Amniotic epithelial cell (primary cell): ENCODE results near the gene CALML4.
"Not testable (repeated sequence)": the region's sequence is repeated elsewhere in the genome, so short reads cannot be mapped to it uniquely, and the experiment has no call there.

Experiments
- DNase-seq: peaks from one replicate; pipeline ENCODE4 v3.0.0-alpha.2; 2010; ENCODE audit warnings: low read depth

The CALML4 gene, protein sequence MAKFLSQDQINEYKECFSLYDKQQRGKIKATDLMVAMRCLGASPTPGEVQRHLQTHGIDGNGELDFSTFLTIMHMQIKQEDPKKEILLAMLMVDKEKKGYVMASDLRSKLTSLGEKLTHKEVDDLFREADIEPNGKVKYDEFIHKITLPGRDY

DNA sequence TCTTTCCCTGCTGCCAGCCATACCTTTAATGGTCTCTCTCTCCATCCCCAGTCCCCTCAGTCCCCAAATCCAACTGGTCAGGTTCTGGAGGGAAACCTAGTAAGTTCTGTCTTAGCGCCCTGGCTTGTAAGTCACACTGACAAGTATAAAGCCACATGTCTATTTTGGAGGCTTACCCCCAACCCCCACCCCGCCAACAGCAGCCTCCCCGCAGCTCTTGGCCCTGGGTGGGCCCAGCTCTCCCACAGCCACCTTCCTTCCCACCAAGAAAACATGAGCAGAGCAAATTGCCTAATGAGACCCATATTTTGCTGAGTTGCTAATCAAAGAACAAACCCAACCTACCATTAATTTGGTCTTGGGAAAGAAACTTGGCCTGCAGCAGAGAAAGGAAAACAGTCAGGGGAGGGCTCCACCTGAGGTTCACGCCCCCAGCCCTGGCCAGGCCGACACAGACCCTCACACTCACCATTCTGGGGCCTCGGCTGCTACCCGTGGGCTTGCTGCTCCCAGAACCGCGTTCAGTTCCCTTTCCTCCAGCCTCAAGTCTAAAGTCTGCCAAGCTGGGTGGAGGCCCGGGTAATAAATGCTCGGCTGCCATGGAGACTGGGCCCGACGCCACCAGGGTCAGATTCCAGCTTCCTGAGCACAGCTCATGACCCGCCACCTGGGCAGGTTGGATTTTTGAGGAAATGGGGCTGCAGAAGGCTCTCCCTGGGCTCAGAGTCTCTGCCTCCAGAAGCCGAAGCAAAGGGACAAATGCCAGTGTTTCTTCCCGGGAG, at the start of gene CALML4:
CALML4 (minus strand) TSS at position 557 of the 782 bp plus-strand sequence; CDS start at position 472, 85 bp downstream.
- DNase-seq, result no peak

DNA sequence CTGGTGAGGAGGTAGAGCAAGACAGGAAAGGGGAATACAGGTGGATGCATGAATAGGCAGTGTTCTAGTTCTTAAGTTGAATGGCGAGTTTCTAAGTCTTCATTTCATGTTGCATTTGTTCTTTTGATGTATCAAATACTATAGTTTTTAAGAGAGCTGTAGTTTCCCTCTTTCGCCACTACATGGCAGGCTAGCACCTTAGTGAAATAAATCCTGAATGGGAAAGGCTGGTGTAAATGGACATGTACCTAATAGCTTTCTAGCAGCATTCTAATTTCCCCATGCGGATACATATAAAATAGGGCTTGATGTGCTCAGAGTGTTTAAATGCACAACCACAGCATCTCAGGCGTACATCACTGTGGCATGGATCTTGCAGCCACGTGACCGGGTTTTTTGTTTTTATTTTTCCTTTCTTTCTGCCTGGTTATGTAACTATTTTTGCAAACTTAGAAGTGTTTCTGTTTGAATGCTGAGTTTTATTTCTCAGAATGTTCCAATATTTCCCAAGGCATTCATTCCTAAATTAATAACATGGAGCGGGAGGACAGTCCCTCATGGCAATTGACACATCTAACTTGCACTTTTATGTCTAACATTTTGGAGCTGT, 47.9 kb upstream of the CALML4 start:
- peak; percentile 80 for DNase-seq

DNA sequence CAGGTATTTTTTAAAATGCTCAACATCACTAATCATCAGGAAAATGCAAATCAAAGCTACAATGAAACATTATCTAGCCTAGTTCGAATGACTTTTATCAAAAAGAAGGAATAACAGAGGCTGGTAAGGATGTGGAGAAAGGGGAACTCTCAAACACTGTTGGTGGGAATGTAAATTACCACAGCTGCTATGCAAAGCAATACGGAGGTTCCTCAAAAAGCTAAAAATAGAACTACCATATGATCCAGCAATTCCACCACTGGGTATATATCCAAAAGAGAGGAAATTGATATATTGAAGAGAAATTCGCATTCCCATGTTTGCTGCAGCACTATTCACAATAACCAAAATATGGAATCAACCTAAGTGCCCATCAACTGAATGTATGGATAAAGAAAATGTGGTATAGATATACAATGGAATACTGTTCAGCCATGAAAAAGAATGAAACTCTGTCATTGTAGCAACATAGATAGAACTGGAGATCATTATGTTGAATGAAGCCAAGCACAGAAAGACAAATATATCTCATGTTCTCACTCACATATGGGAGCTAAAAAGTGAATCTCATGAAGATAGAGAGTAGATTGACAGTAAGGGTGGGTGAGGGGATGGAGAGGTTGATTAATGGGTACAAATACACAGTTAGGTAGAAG, 44.1 kb upstream of the CALML4 start:
- DNase-seq, result no peak

DNA sequence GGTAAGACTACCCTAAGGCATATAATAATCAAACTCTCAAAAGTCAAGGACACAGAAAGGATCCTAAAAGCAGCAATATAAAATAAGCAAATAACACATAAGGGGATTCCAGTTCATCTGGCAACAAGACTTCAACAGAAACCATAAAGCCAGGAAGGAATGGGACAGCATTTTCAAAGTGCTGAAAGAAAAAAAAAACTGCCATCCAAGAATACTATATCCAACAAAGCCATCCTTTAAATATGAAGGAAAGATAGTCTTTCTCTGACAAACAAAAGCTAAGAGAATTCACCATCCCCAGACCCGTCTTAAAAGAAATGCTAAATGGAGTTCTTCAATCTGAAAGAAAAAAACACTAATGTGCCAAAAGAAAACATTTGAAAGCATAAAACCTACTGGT, 39.1 kb upstream of the CALML4 start:
- DNase-seq, result no peak

DNA sequence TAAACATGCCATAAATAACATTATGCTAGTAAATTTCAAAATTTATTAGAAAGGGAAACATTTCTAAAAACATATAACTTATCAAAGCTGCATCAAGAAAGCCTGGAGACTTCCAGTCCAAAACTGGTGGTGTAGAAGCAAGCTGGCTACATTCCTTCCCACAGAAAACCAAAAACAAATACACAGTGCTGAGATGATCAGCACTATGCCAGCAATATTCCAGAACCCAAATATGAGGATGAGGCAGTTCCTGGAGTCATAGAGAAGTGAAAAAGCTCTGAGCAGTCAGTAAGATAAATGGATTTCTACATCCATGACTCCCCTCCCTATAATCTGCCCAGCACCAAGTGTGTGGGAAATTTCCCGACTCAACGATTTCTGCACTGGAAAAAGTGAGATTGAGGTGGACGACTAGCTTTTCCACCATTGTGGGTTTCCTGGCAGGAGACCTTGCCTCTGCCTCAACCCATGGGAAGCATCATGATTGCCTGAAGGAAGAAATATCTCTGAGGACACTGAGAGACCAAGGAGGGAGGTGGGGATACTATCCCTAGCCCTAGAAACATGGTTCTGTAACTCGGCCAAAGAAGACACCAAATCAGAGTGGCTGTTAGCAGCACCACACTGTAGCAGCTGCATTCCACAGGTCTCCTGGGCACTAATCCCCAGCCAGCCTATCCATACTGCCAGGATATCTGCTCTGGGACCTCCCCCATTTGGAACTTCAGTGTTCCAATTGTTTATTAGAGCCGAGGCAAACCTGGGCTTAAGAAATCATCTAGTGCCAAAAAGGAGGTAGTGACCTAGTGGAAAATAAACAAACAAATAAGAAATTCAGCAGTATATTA, 36.2 kb upstream of the CALML4 start:
- no peak for DNase-seq

DNA sequence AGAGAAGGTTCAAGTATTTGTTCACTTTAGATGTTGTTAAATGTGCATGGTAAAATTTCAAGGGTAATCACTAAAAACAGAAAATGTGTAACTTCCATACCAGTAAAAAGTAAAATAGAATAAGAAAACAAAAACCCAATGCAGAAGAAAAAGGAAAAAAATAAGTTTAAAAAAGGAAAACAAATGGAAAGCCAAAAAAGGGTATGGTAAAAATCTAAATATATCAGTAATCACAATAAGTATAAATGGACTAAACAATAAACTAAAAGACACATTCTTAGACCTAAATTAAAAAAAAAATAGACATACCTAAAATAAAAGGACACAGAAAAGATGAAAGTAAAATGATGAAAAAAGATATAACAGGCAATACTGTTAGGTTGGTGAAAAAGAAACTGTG, 33.9 kb upstream of the CALML4 start:
- DNase-seq, result no peak

DNA sequence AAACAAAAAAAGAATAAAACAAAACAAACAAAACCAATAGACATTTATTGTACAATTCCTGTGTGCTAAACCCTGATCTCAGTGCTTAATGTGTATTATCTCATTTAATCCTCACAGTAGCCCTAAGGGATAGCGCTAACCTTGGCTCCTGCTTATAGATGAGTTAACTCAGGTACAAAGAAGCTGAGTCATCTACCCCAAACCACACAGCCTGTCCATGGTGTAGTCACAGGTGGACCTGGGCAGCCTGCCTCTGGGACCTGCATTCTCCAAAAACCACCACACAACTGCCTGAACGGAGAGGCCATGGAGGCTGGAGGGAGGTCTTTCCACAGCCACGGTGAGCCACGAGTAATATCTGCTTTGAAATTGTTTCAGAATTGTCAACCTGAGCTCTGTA, 29.9 kb upstream of the CALML4 start:
- no peak for DNase-seq

DNA sequence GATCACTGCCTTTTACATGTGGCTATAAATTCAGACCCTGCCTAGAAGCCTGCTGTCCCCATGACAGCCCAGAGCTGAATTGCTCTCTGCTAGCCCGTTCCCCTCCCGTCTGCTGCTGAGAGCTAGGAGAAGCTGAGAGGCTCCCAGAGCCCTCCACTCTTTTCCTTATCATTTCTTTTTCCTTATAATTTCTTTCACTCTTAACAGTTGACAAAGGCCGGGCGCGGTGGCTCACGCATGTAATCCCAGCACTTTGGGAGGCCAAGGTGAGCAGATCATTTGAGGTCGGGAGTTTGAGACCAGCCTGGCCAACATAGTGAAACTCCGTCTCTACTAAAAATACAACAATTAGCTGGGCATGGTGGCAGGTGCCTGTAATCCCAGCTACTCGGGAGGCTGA, 29.4 kb upstream of the CALML4 start:
- DNase-seq, result not testable (repeated sequence)

DNA sequence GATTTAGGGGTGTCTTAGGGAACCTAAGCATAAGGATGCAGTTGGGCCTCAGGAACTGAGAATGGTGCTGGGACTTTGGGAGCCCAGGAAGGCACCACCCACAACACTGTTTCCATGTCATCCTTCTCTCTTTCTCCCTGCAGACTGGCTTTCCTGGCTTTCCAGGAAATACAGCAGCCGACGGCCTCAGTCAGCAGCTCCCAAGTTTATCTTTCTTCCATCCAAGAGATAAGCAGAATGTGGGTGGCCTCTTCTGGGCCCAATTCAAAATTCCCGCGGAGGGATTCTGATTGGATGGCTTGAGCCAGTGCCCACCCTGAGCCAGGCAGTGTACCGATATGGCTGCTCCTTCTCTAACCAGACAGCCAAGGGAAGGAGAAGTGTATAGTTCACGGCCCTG, 28.9 kb upstream of the CALML4 start:
- DNase-seq, result peak; percentile 50

DNA sequence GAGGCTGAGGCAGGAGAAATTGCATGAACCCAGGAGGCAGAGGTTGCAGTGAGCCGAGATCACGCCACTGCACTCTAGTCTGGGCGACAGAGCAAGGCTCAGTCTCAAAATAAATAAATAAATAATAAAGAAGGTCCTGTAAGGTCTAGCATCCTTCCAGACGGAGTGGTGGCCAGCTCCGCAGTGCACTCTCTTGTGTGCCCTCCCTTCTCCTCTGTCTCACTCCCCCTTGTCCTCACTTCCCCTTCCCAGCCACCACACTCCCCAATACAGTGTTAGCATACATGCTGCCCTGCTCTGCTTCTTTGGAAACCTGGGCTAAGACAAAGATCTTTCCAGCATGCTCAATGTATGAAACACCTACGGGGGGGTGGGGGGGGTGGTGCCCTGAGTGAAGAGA, 27.8 kb upstream of the CALML4 start:
- DNase-seq, result no peak

DNA sequence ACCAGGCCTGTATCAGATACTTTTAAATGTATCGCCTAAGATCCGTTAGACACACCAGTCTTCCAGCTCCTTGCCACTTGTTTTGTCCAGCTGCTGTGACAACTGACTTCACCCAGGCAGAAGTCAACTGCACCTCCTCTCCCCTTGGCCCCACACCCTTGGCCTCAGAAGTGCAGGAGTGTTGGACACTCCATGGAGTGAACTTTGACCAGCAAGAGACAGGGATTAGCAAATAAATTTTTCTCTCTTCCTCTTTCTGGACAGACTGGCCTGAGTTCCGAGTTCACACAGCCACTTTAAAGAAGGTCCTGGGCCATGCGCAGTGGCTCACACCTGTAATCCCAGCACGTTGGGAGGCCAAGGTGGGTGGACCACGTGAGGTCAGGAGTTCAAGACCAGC, 27.3 kb upstream of the CALML4 start:
- DNase-seq, result no peak

DNA sequence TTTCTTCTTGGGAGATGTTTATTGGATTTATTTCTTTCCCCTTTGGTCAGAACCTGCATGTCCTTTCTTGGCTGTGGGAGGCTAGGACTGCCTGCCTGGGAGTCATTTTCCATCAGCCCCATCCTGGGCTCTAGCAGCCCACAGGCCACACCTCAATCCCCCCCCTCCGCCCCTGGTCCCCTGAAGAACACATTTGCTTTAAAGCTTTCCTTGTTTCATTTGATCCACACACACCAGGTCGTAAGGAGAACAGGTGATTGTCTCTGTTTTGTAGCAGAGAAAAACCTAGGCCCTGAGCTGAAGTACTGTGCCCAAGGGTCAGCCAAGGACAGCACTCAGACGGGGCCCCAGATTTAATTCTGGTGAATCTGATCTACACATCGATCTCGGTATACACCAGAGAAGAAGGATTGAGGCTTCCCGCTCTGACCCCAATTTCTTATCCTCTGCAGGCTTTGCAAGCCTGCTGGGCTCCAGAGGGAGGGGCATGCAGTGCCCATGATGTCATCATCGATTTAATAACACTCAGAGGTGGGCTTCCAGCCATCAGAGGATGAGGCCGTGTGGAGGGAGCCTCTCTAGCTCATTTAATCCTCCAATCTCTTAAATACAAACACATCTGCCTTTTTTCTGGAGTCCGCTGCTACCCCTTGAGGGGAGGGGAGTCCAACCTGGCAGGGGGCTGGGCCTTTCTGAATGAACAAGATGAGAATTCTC, 26.1 kb upstream of the CALML4 start:
- DNase-seq, result no peak

DNA sequence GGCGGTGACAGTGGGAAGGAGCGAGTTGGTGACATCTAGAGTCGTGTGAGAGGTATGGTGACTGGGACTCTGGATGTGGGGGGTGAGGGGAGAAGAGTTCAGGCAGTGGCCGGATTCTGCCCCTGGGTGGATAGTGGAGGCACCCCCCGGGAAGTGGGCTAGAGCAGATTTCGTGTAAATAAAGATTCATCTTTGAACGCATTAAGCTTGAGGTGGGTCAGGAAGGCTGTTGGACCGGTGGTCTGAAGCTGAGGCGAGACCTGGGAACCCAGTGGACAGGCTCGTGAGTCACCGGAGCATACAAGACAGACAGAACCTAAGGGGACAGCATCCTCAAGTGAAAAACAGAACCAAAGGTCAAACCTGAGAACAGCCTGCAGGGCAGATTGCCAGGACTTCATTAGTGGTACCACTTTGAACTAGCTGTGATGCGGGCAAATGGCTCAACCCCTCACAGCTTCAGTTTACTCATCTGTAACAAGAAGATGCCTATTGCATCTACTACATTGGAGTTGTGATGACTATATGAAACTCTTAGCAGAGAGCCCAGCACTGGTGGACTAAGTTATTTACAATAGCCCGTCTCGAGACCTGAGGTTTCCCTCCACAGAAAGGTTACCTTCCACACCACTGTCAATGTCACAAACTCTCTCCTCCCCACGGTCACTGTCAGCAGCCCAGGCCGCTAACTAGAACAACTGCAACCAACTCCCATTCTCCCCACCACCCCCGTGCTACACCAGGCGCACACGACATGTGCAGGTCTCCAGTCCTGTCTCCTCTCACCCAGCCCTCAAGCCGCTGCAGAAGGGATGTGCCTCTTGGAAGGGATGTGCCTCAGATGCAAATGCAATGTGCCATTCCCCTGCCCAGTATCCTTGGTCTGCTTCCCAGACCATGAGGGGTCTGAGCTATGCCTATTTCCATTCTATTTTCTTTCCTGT, 25.3 kb upstream of the CALML4 start:
- no peak for DNase-seq

DNA sequence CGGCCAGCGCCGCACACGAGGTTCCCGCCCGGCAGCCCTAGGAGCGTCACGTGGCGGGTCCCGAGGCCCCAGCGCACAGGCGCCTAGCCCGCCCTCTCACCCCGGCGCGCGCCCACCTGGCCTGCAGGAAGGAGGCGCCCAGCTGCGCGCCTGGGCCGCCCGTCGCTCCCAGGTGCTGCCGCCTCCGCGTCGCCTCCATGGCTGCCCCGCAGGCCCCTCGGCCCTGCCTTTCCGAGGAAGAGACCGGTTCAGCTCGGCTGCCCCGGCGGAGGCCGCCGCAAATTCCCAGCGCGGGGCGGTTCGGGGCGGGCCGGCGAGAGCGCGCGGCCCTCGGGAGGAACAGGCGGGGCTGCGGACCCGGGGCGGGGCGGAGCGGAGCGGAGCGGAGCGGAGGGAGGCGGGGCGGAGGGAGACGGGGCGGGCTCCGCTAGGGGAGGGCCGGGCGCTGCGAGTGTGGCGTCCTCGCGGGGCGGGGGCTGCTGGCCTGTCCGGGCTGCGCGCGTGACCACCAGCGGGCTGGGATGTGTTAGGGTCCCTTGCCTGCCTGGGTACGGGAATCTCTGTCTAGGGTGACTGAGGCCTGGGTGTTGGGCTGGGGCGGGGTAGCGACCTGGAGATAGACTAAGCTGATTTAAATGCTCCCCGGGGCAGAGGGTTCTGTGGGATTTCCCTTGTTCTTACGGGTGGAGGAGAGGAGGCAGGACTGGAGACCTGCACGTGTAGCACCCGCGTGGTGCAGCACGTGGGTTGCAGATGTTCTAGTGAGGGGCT, 24.4 kb upstream of the CALML4 start, which contains the start of gene CLN6:
CLN6 (minus strand) TSS at position 343 of the 771 bp plus-strand sequence; CDS start at position 199, 144 bp downstream.
- peak; percentile 73 for DNase-seq

DNA sequence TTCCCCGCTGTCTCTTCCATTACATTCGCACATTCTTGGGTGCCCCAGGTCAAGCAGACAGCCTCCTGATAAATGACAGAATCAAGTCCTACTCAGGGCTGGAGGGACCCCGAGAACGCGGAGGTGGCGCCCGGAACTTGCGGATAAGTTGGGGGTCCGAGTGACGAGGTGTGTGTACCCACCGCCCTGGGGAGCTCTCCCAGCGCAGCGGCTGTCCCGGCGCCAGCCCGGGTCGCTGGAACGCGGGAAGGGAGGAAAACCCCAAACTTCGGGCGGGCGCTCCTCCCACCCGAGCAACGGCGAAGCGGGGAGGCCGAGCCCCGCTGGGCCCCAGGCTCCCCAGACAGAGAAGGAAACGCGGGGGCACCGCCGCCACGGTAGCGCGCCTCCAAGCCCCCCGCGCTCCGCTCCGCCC, 23.8 kb upstream of the CALML4 start:
- DNase-seq, result no peak

DNA sequence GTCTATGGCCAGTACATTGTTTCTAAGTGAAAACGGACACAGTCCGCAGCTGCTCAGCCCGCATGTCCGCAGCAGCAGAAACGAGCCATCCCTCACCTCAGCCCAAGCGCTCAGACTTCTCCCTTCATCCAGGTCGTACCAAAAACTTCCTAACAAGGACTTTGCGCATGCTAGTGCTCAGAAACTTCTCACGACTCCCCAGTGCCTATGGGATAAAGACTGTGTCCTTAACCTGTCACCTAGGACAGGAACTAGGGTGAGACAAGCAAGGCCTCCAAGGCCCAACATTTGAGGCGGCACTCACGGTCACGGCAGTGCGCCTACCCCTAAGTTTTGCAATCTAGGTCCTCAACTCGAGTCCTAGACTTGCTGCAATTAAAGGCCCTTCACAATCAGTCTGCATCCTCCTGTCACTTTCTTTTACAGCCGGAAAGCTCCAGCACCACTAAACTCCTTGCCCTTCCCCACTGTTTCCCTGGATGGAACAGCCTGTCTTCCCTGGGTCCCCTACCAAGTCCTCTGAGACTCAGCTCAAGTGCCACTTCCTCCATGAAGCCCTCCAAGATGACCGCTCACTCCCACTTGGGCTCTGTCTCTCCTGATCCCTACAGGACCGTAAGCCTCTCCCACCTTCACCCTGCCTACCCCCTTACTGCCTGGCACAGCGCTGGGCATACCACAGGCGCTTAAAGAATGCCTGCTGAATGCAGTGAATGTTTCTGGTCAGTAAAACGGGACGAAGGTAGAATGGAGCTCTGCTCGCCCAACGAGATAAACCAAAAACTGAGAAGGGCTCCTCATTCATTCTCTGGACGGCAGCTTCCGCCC, 23.2 kb upstream of the CALML4 start:
- no peak for DNase-seq

DNA sequence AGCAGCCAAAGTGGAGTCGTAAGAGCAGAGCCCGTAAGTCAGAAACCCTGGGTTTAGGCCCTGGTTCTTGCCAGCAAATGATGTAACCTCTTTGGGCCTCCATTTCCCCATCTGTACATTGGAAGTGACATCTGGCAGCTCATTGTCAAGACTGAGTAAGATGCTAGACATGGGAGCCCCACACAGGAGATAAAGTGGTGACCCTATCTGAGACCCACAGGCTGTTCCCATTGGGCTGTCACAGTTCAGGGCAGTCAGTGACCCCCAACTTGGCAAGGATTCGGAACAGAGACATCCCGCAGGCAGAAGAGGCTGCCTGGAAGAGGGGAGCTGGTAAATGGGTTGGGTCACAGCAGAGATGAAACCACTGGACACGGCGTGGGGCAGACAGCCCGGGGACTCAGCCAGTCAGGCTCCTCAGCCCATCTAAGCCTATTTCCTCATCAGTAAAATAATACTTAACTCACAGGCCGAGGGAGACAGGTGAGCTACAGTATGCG, 22.6 kb upstream of the CALML4 start:
- no peak for DNase-seq

DNA sequence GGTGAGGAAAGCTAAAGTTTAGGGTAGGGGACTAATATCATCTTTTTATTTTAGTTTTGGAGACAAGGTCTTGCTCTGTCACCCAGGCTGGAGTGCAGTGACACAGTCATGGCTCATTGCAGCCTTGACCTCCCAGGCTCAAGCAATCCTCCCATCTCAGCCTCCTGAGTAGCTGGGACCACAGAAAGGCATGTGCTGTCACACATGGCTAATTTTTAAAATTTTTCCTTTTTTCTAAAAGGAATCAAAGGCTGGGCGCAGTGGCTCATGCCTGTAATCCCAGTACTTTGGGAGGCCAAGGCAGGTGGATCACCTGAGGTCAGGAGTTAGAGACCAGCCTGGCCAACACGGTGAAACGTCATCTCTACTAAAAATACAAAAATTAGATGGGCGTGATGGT, 20.3 kb upstream of the CALML4 start:
- not testable (repeated sequence) for DNase-seq
